Activated CD8-positive, alpha-beta T cell treated with anti-CD3 and anti-CD28 coated beads for 36 hours (primary cell): ENCODE data around the gene GDAP2. TPM values are rescaled to one million over a fixed set of nuclear protein-coding genes. Genes with fewer than 3 reads are reported as not detected.

Source experiments
- ATAC-seq: fragments of 200-7000 bp; cut with Tn5 transposase; one replicate; pipeline ENCODE4 v1.10.0; 2021; ENCODE audit warnings: mild to moderate bottlenecking, moderate library complexity
- CTCF ChIA-PET: fragments of 350-600 bp; sonication (Branson Sonifier 250); formaldehyde crosslinking; loops from one replicate; lab custom pipeline; 2021; ENCODE audit warnings: antibody characterized with exemption; lab: Charles Lee
- POLR2A ChIA-PET: fragments of 350-600 bp; sonication (Branson Sonifier 250); formaldehyde crosslinking; loops from one replicate; lab custom pipeline; 2021; ENCODE audit warnings: antibody characterized with exemption; lab: Charles Lee
- DNase-seq: peaks from one replicate; pipeline ENCODE4 v3.0.0-alpha.2; 2020
- H3K27ac Mint-ChIP-seq: one replicate; pipeline ENCODE4 v1.8.0; 2021; ENCODE audit warnings: mild to moderate bottlenecking, mixed read lengths
- H3K27me3 Mint-ChIP-seq: one replicate; pipeline ENCODE4 v1.8.0; 2021; ENCODE audit warnings: mixed read lengths
- H3K36me3 Mint-ChIP-seq: one replicate; pipeline ENCODE4 v1.8.0; 2021; ENCODE audit warnings: low read depth, mixed read lengths
- H3K4me1 Mint-ChIP-seq: one replicate; pipeline ENCODE4 v1.8.0; 2021; ENCODE audit warnings: low read depth, mixed read lengths
- H3K4me3 Mint-ChIP-seq: one replicate; pipeline ENCODE4 v1.8.0; 2021; ENCODE audit warnings: mild to moderate bottlenecking, moderate library complexity, mixed read lengths
- H3K9me3 Mint-ChIP-seq: one replicate; pipeline ENCODE4 v1.8.0; 2021; ENCODE audit warnings: mixed read lengths
- intact Hi-C: fragments of 100-400 bp; cut with micrococcal nuclease; formaldehyde crosslinking; loops from one replicate; pipeline ENCODE4 v1.10.0; 2022
- total RNA-seq, 2 experiments: library from RNA; stranded (reverse); gene quantifications; one replicate each; pipeline ENCODE4 v1.2.3, GENCODE V29; 2021
- TF ChIP-seq, protein P1 (sequence below): fragments of 200-600 bp; IDR thresholded peaks from one replicate; pipeline ENCODE4 v1.8.0; 2022; ENCODE audit warnings: antibody characterized with exemption, mild to moderate bottlenecking

Gene GDAP2, protein sequence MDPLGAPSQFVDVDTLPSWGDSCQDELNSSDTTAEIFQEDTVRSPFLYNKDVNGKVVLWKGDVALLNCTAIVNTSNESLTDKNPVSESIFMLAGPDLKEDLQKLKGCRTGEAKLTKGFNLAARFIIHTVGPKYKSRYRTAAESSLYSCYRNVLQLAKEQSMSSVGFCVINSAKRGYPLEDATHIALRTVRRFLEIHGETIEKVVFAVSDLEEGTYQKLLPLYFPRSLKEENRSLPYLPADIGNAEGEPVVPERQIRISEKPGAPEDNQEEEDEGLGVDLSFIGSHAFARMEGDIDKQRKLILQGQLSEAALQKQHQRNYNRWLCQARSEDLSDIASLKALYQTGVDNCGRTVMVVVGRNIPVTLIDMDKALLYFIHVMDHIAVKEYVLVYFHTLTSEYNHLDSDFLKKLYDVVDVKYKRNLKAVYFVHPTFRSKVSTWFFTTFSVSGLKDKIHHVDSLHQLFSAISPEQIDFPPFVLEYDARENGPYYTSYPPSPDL
- 10 to 100 TPM; 18.5 to 20.4 TPM for total RNA-seq

DNA sequence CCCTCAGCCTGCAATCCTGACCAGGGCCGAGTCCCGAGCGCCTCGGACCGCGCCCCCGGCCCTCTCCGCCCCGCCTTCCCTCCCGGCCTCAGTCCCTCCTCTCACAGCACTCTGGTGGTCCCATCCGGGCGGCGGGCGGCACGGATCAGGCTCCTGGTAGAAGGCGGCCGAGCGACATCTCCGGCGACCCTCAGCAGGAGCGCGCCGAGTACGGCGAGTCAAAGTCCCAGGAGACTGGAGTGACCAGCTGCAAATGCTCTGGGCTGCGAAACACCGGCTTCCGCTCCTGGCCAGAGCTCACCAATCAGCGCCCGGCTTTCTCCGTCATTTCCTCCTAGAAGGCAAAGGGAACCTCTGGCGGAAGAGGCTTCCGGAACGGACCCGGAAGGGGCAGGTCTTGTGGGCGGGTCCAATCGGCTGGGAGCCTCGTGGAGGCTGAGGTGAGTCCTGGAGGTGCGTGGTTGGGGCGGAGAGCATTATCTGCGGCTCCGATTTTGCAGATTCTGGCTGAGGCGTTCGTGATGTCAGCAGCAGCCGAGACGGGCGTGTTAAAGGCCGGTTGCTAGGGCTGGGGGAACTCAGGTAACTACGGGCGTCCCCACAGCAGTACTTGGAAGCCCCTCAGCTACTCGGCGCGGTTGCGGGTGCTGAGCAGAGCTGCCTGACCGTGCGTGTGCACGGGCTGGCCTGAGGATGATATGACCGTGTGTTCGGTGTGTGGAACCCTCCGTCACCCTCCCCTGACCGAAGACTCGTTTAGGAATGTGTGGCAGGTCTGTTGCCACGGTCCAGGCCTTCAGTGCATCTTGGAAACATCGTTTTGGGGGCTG, at the start of gene GDAP2, which contains the start of gene WDR3:
Gene GDAP2 (minus strand): TSS at position 279 of the 830 bp plus-strand sequence. CDS start 9,264 bp downstream, outside the sequence.
Gene WDR3 (plus strand): TSS at position 397 of the 830 bp plus-strand sequence. CDS start 3,581 bp downstream, outside the sequence.
- ATAC-seq (peak; percentile 97), DNase-seq (peak; percentile 98)
- peaks cover 39% of the 10 kb centered on the region for H3K36me3 Mint-ChIP-seq
- intact Hi-C loops: no loop called here
- peak within 1 kb of the TSS; percentile 91 for H3K27ac Mint-ChIP-seq
- peak within 1 kb of the TSS; percentile 99 for H3K4me3 Mint-ChIP-seq
- peaks cover 59% of the 10 kb centered on the region for H3K4me1 Mint-ChIP-seq
- ChIA-PET POLR2A (interaction anchor here (0.8 to 2.0 kb wide), 3 partner anchors 39 to 1210 kb away, joined by 3 to 4 read pairs (median 4); partner anchors contain the start of gene WARS2), CTCF (interaction anchor here (1.4 to 2.4 kb wide), 5 partner anchors 12 to 34 kb away, joined by 4 to 17 read pairs (median 4); no protein-coding TSS in a partner anchor)
- no peaks in the 10 kb centered on the region for H3K27me3 Mint-ChIP-seq
- no peaks in the 10 kb centered on the region for H3K9me3 Mint-ChIP-seq
- TF ChIP-seq, protein P1, sequence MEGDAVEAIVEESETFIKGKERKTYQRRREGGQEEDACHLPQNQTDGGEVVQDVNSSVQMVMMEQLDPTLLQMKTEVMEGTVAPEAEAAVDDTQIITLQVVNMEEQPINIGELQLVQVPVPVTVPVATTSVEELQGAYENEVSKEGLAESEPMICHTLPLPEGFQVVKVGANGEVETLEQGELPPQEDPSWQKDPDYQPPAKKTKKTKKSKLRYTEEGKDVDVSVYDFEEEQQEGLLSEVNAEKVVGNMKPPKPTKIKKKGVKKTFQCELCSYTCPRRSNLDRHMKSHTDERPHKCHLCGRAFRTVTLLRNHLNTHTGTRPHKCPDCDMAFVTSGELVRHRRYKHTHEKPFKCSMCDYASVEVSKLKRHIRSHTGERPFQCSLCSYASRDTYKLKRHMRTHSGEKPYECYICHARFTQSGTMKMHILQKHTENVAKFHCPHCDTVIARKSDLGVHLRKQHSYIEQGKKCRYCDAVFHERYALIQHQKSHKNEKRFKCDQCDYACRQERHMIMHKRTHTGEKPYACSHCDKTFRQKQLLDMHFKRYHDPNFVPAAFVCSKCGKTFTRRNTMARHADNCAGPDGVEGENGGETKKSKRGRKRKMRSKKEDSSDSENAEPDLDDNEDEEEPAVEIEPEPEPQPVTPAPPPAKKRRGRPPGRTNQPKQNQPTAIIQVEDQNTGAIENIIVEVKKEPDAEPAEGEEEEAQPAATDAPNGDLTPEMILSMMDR: no peak

DNA sequence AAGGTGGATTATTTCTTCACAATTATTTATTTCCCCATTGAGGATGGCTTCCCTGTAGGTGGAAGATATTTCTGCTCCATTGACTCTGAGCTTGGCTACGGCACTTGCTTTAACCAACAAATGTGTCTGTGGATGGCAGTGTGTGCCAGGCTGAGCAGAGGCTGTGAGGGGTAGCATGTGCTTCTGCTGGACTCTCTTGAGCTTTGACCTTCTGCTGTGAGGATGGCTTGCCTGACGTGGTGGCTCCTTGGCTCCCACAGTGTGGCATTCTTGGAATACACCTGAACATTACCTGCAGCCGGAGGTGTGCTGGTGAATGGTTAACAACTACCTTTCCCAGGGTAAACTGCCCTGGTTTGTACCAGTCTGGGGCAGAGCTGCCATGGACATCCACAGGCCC, 47.0 kb upstream of the GDAP2 start:
- ChIA-PET CTCF (interaction anchor here (1.0 kb wide), 1 partner anchor 12 kb away, joined by 3 read pairs; no protein-coding TSS in a partner anchor), POLR2A (no interaction called here)
- H3K4me1 Mint-ChIP-seq: no peaks in the 10 kb centered on the region
- no peaks in the 10 kb centered on the region for H3K36me3 Mint-ChIP-seq
- intact Hi-C loops: no loop called here
- TF ChIP-seq, protein P1: no peak
- H3K4me3 Mint-ChIP-seq: no peak overlapping the region
- ATAC-seq (no peak), DNase-seq (no peak)
- H3K27ac Mint-ChIP-seq: no peak overlapping the region
- H3K27me3 Mint-ChIP-seq: peaks cover 7% of the 10 kb centered on the region
- H3K9me3 Mint-ChIP-seq: no peaks in the 10 kb centered on the region

DNA sequence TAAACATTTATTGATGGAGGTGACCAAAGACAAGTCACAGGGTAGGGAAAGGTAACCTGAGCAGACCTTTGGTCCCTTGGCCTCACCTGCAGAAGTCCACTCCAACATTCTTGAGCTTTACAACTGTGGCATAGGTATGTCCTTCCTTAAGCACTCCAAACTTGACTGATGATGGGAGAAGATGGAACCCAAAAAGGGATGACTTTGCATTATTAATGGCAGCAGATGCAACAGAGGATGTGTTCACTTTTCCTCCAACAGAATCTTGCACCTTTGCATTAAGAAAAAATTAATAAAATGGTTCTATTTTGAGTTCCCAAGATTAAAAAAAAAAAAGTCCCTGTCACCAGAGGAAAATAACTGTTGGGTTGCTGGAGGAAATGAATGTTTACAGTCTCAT, 42.4 kb upstream of the GDAP2 start:
- Mint-ChIP-seq H3K4me1 (no peaks in the 10 kb centered on the region), H3K27me3 (peaks cover 7% of the 10 kb centered on the region), H3K36me3 (no peaks in the 10 kb centered on the region), H3K9me3 (no peaks in the 10 kb centered on the region), H3K4me3 (no peak overlapping the region), H3K27ac (no peak overlapping the region)
- TF ChIP-seq, protein P1: no peak
- ChIA-PET POLR2A (no interaction called here), CTCF (no interaction called here)
- no peak for DNase-seq
- no peak for ATAC-seq
- intact Hi-C loops: no loop called here

DNA sequence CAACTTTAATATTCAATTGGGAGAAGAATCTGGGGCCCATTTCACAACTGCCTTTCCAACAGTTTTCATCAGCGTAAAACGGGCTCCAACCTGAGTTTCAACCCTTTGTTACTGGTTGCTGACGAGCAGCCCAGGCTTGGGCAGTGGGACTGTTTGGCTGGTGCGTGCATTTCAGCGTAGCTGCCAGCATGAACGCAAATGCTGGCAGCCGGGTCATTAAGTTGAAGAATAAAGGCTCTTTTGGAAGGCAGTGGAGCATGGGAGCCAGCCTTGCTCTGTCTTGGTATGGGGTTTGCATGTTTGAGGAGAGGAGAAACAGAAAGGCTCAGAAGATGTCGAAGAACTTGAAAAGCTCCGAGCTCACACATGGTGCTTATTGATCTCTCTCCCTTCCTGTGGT, 40.8 kb upstream of the GDAP2 start:
- Mint-ChIP-seq H3K4me3 (no peak overlapping the region), H3K27me3 (peaks cover 7% of the 10 kb centered on the region), H3K9me3 (no peaks in the 10 kb centered on the region), H3K27ac (no peak overlapping the region), H3K36me3 (peaks cover 6% of the 10 kb centered on the region), H3K4me1 (no peaks in the 10 kb centered on the region)
- intact Hi-C loops: no loop called here
- no peak for DNase-seq
- ChIA-PET POLR2A (no interaction called here), CTCF (no interaction called here)
- TF ChIP-seq, protein P1: no peak
- ATAC-seq: no peak
